CMK (cell line): ENCODE data around the gene TAS2R30.
"Not testable (repeated sequence)": the region's sequence is repeated elsewhere in the genome, so short reads cannot be mapped to it uniquely, and the experiment has no call there.

Experiments
- DNase-seq: peaks from one replicate; pipeline ENCODE4 v3.0.0-alpha.2; 2010; ENCODE audit warnings: low read depth

TAS2R30 gene

GRCh38 chr12:11114130-11114529, 20.3 kb downstream of the TAS2R30 start:
- not testable (repeated sequence) for DNase-seq

- DNase-seq, result not testable (repeated sequence)
These were observed 23.2 kb downstream of the TAS2R30 start for GRCh38 chr12:11111213-11111612.

GRCh38 chr12:11108862-11109261, 25.6 kb downstream of the TAS2R30 start:
- no peak for DNase-seq

GRCh38 chr12:11107719-11108118, 26.7 kb downstream of the TAS2R30 start:
- no peak for DNase-seq

- no peak for DNase-seq
These were observed 28.2 kb downstream of the TAS2R30 start for GRCh38 chr12:11106288-11106687.

- DNase-seq, result no peak
These were observed 28.9 kb downstream of the TAS2R30 start for GRCh38 chr12:11105546-11105945.

- not testable (repeated sequence) for DNase-seq
These were observed 39.5 kb downstream of the TAS2R30 start for GRCh38 chr12:11094910-11095309.

GRCh38 chr12:11092128-11092527, 42.3 kb downstream of the TAS2R30 start, which contains the start of gene TAS2R43:
Gene TAS2R43, minus strand, starts transcription at chr12:11092313. Its CDS starts 84 bp downstream, at chr12:11092229.
- DNase-seq, result no peak

- no peak for DNase-seq
These were observed 45.2 kb downstream of the TAS2R30 start for GRCh38 chr12:11089246-11089645.

- DNase-seq, result no peak
These were observed 49.0 kb downstream of the TAS2R30 start for GRCh38 chr12:11085419-11085818.
